Endodermal cell (in vitro differentiated cells): ENCODE measurements around the gene ABCC1. TPM values are rescaled to one million over a fixed set of nuclear protein-coding genes. Genes with fewer than 3 reads are reported as not detected.

Experiments used
- DNase-seq: peaks from one replicate; pipeline ENCODE4 v3.0.0-alpha.2; 2017
- H3K27ac ChIP-seq: 2 replicates; pipeline ENCODE4 v1.5.1; 2013; ENCODE audit warnings: mild to moderate bottlenecking, low read depth, low read length, moderate library complexity
- H3K27me3 ChIP-seq: 2 replicates; pipeline ENCODE4 v1.6.1; 2013; ENCODE audit warnings: mild to moderate bottlenecking, low read length, moderate library complexity; ENCODE audit not compliant: insufficient read depth, control insufficient read depth, poor library complexity, severe bottlenecking
- H3K36me3 ChIP-seq: 2 replicates; pipeline ENCODE4 v1.7.0; 2013; ENCODE audit warnings: mild to moderate bottlenecking, low read length, moderate library complexity; ENCODE audit not compliant: control insufficient read depth, insufficient read depth
- H3K4me1 ChIP-seq: one replicate; pipeline ENCODE4 v1.7.0; 2013; ENCODE audit warnings: low read length; ENCODE audit not compliant: control insufficient read depth, insufficient read depth
- H3K4me3 ChIP-seq: 2 replicates; pipeline ENCODE4 v1.5.1; 2013; ENCODE audit warnings: mild to moderate bottlenecking, low read length, moderate library complexity
- H3K9ac ChIP-seq: 2 replicates; pipeline ENCODE4 v1.6.1; 2013; ENCODE audit warnings: mild to moderate bottlenecking, low read length, moderate library complexity; ENCODE audit not compliant: poor library complexity, severe bottlenecking; ENCODE audit errors: extremely low read depth
- H3K9me3 ChIP-seq: 2 replicates; pipeline ENCODE4 v1.6.1; 2013; ENCODE audit warnings: mild to moderate bottlenecking, low read length, moderate library complexity; ENCODE audit not compliant: control insufficient read depth
- H3K27ac Mint-ChIP-seq: 2 replicates; pipeline ENCODE4 v1.8.0; 2020; ENCODE audit warnings: mixed read lengths
- H3K27me3 Mint-ChIP-seq: 2 replicates; pipeline ENCODE4 v1.8.0; 2021; ENCODE audit warnings: mild to moderate bottlenecking, mixed read lengths; ENCODE audit not compliant: insufficient read depth
- H3K36me3 Mint-ChIP-seq: 2 replicates; pipeline ENCODE4 v1.8.0; 2020; ENCODE audit warnings: low read depth, mixed read lengths
- H3K4me1 Mint-ChIP-seq: 2 replicates; pipeline ENCODE4 v1.8.0; 2020; ENCODE audit warnings: mixed read lengths
- H3K4me3 Mint-ChIP-seq: 2 replicates; pipeline ENCODE4 v1.8.0; 2020; ENCODE audit warnings: mild to moderate bottlenecking, moderate library complexity, mixed read lengths
- H3K9me3 Mint-ChIP-seq: 2 replicates; pipeline ENCODE4 v1.8.0; 2020; ENCODE audit warnings: mild to moderate bottlenecking, mixed read lengths
- CTCF ChIP-seq: fragments of 200-600 bp; sonication (generic); conservative IDR thresholded peaks from 2 replicates; pipeline ENCODE4 v1.5.0; 2021; ENCODE audit warnings: antibody characterized with exemption, mild to moderate bottlenecking
- WGBS, 2 experiments: methylation state at CpG; one replicate each; pipeline versions ENCODE4 v1.1.5 to v1.1.7; 2013; ENCODE audit warnings: missing lambda C conversion rate in 2 of 2, mixed read lengths in 1 of 2; ENCODE audit not compliant: insufficient coverage in 1 of 2, insufficient read length in 1 of 2; 5-methylcytosine and 5-hydroxymethylcytosine counted together
- total RNA-seq, 2 donors: library from RNA; stranded (reverse); fragmentation: NEBNext Ultra II Directional in 1 of 2; extraction: Animal tissue kit (Norgen Biotek cat#: 25700) in 1 of 2; gene quantifications; 2 replicates in 1 of 2; 3 replicates in 1 of 2; pipeline ENCODE4 v1.2.1, GENCODE V29; 2021

The ABCC1 gene
- total RNA-seq, 2 donors from 2014 or later, result 47.1 to 51.2 TPM

GRCh38 chr16:16140537-16140936 is 191.1 kb downstream of the ABCC1 start:
- TF ChIP-seq CTCF, result no peak
- H3K27me3 Mint-ChIP-seq, result no peaks in the 10 kb centered on the region
- H3K4me3 Mint-ChIP-seq, result no peak overlapping the region
- WGBS, 2 experiments, result 91 to 97% methylated on average over 4 of the region's 4 CpGs
- H3K4me1 Mint-ChIP-seq, result no peaks in the 10 kb centered on the region
- H3K4me1 ChIP-seq, result no peaks in the 10 kb centered on the region
- no peak overlapping the region for H3K4me3 ChIP-seq
- H3K36me3 Mint-ChIP-seq, result peaks cover 57% of the 10 kb centered on the region
- H3K9ac ChIP-seq, result no peak overlapping the region
- H3K27ac ChIP-seq, result no peak overlapping the region
- no peaks in the 10 kb centered on the region for H3K27me3 ChIP-seq
- H3K27ac Mint-ChIP-seq, result no peak overlapping the region
- H3K9me3 Mint-ChIP-seq, result no peaks in the 10 kb centered on the region
- no peak for DNase-seq
- H3K9me3 ChIP-seq, result no peaks in the 10 kb centered on the region
- H3K36me3 ChIP-seq, result peaks cover 61% of the 10 kb centered on the region

GRCh38 chr16:16141141-16141540 is 191.7 kb downstream of the ABCC1 start:
- Mint-ChIP-seq H3K9me3 (no peaks in the 10 kb centered on the region), H3K4me1 (no peaks in the 10 kb centered on the region), H3K36me3 (peaks cover 59% of the 10 kb centered on the region), H3K27ac (no peak overlapping the region), H3K4me3 (no peak overlapping the region), H3K27me3 (no peaks in the 10 kb centered on the region)
- Histone ChIP-seq H3K4me1 (no peaks in the 10 kb centered on the region), H3K9me3 (no peaks in the 10 kb centered on the region), H3K27me3 (no peaks in the 10 kb centered on the region), H3K36me3 (peaks cover 57% of the 10 kb centered on the region), H3K27ac (no peak overlapping the region), H3K9ac (no peak overlapping the region), H3K4me3 (no peak overlapping the region)
- no peak for TF ChIP-seq CTCF
- no peak for DNase-seq
- WGBS, 2 experiments, result 92 to 98% methylated on average over 7 to 11 of the region's 11 CpGs

- Mint-ChIP-seq H3K9me3 (no peaks in the 10 kb centered on the region), H3K4me1 (no peaks in the 10 kb centered on the region), H3K4me3 (no peak overlapping the region), H3K27me3 (no peaks in the 10 kb centered on the region), H3K36me3 (peaks cover 52% of the 10 kb centered on the region), H3K27ac (no peak overlapping the region)
- Histone ChIP-seq H3K4me3 (no peak overlapping the region), H3K27me3 (no peaks in the 10 kb centered on the region), H3K9ac (no peak overlapping the region), H3K4me1 (no peaks in the 10 kb centered on the region), H3K9me3 (no peaks in the 10 kb centered on the region), H3K27ac (no peak overlapping the region), H3K36me3 (peaks cover 49% of the 10 kb centered on the region)
- no peak for DNase-seq
- no peak for TF ChIP-seq CTCF
- WGBS, 2 experiments, result 89 to 92% methylated on average over 4 to 6 of the region's 7 CpGs
These were observed 192.5 kb downstream of the ABCC1 start for GRCh38 chr16:16141784-16142396.
